Cardiac muscle cell (in vitro differentiated cells and primary cell): ENCODE measurements around the gene ZNF473. TPM values are rescaled to one million over a fixed set of nuclear protein-coding genes. Genes with fewer than 3 reads are reported as not detected.

ENCODE experiments used
- DNase-seq, 2 donors: peaks; one replicate each; pipeline versions ENCODE4 v3.0.0 to v3.0.0-alpha.2; 2010 to 2017; ENCODE audit warnings: low read depth in 1 of 2, low spot score in 1 of 2
- H3K27ac ChIP-seq: fragments of 200-600 bp; sonication (generic); 2 replicates; pipeline ENCODE4 v1.5.1; 2016
- H3K27me3 ChIP-seq: fragments of 200-600 bp; sonication (generic); 2 replicates; pipeline ENCODE4 v1.6.0; 2016; ENCODE audit warnings: control low read depth
- H3K36me3 ChIP-seq: fragments of 200-600 bp; sonication (generic); 2 replicates; pipeline ENCODE4 v1.5.1; 2016; ENCODE audit warnings: control low read depth
- H3K4me1 ChIP-seq: fragments of 200-600 bp; sonication (generic); 2 replicates; pipeline ENCODE4 v1.8.1; 2017; ENCODE audit warnings: low read depth, mild to moderate bottlenecking, mixed run types
- H3K4me3 ChIP-seq: fragments of 200-600 bp; sonication (generic); 2 replicates; pipeline ENCODE4 v1.5.1; 2016; ENCODE audit warnings: mild to moderate bottlenecking
- H3K9me3 ChIP-seq: fragments of 200-600 bp; sonication (generic); 2 replicates; pipeline ENCODE4 v1.5.1; 2017; ENCODE audit warnings: low read depth, mild to moderate bottlenecking, control low read depth
- CTCF ChIP-seq: IDR thresholded peaks from 2 replicates; pipeline ENCODE4 v1.5.1; 2012; ENCODE audit warnings: low read depth, mild to moderate bottlenecking, low read length
- polyA plus RNA-seq: library from polyadenylated mRNA; unstranded; fragments of >200 nt; fragmentation: Nextera tagmentation; extraction: Ambion mirVana; gene quantifications from 2 replicates; pipeline ENCODE4 v1.2.1, GENCODE V29; 2016
- total RNA-seq: library from RNA; depleted of rRNA; stranded (reverse); fragments of >200 nt; gene quantifications from 2 replicates; pipeline ENCODE4 v1.2.3, GENCODE V29; 2016

ZNF473 gene
- total and polyA plus RNA-seq, 2 experiments from 2014 or later, result 5.3 to 6.5 TPM

DNA sequence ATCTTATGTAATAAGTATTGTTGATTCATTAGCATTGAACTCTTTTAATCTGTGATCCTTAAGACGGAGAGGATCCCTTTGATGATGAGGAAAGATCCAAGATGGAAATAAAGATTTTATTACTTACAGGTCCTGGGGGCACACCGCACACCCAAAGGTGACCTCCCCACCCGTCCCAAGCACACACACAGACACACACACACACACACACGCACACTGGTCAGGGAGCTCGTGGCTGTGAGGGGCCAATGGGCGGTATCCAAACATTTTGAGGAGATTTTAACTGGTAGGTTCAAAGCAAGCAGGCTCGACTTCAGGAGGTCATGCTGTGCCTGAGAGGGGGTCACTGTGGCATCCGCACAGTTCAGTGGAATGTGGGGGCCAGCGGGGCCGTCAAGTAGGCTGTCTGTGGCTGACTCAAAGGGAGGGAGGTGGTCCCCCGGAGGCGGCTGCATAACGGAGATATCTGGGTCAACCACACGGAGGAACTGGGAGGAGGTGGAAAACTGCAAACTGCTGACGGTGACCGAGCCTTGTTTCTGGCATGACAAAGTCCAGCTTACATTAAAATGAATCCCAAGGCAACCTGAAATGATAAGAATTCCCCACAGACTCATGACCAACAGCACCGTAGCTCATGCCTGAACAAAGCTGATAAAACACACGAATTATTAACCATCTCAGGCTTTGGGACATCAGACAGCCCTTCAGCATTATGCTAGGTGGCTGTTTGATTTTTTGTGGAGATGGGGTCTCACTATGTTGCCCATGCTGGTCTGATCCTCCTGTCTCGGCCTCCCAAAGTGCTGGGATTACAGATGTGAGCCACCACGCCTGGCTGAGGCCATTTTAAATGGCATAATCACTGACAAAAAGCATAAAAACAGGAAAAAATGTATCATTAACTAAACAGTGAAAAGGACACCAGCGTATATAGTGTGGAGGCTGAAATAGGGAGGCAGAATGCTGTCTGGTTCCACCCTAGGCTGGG is 43.9 kb upstream of the ZNF473 start:
- Histone ChIP-seq H3K9me3 (no peaks in the 10 kb centered on the region), H3K4me3 (no peak overlapping the region), H3K27me3 (no peaks in the 10 kb centered on the region), H3K27ac (no peak overlapping the region), H3K4me1 (no peaks in the 10 kb centered on the region), H3K36me3 (peaks cover 4% of the 10 kb centered on the region)
- no peak for DNase-seq
- no peak for TF ChIP-seq CTCF

DNA sequence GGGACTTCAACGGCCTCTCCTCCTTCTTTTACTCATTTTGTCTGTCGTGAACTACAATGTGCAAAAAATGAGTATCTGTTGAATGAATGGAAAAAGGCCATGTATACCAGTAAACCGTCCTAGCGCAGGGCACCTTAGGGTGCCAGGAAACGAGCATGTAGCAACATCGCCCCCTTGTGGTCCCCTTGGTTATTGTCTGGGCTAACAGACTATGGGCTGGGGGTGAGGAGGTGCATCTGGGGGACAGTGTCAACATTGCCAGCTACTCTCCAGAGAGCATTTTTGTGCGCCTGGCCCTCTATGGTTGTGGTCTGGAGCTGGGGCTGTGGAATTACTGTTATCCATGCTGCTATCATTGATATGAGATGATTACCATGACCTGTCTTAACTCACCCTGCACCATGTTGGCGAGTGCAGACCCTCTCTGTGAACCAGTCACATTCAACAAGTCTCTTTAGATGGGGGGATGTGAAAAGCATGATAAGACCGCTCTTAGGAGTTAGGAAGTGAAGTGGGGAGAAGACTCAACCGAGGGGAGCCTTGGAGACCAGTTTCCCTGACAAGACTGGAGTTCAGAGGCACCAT is 42.1 kb upstream of the ZNF473 start:
- peak; percentile 52 to 73 for DNase-seq
- Histone ChIP-seq H3K4me1 (no peaks in the 10 kb centered on the region), H3K36me3 (peaks cover 4% of the 10 kb centered on the region), H3K27ac (no peak overlapping the region), H3K4me3 (no peak overlapping the region), H3K9me3 (no peaks in the 10 kb centered on the region), H3K27me3 (no peaks in the 10 kb centered on the region)
- peak; percentile 90 for TF ChIP-seq CTCF

GRCh38 chr19:49984491-49984890 is 41.3 kb upstream of the ZNF473 start:
- TF ChIP-seq CTCF, result no peak
- Histone ChIP-seq H3K27ac (no peak overlapping the region), H3K36me3 (peaks cover 4% of the 10 kb centered on the region), H3K9me3 (no peaks in the 10 kb centered on the region), H3K27me3 (no peaks in the 10 kb centered on the region), H3K4me1 (no peaks in the 10 kb centered on the region), H3K4me3 (no peak overlapping the region)
- DNase-seq, result no peak

DNA sequence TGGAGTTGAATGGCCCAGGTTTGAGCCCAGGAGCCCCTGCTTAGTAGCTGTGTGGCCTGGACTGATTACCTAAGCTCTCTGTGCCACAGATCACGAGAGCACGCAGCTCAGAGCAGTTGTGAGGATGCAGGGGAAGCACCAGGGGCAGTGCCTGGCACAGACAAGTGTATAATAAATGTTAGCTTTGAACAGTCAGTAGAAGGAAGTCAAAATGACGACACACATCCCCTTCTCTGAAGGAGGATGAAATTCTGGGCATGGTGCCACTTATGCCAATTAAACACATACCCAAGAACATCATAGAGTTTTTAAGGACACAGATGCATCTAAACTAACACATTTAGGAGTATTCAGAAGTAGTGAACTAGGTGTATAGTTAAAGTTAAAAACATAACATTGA is 39.9 kb upstream of the ZNF473 start:
- no peaks in the 10 kb centered on the region for H3K4me1 ChIP-seq
- DNase-seq, result no peak
- peaks cover 4% of the 10 kb centered on the region for H3K36me3 ChIP-seq
- H3K27ac ChIP-seq, result no peak overlapping the region
- no peaks in the 10 kb centered on the region for H3K27me3 ChIP-seq
- no peaks in the 10 kb centered on the region for H3K9me3 ChIP-seq
- H3K4me3 ChIP-seq, result no peak overlapping the region
- TF ChIP-seq CTCF, result no peak

GRCh38 chr19:49986354-49986753 is 39.5 kb upstream of the ZNF473 start:
- no peak for TF ChIP-seq CTCF
- Histone ChIP-seq H3K27me3 (no peaks in the 10 kb centered on the region), H3K9me3 (no peaks in the 10 kb centered on the region), H3K27ac (no peak overlapping the region), H3K4me3 (no peak overlapping the region), H3K36me3 (peaks cover 4% of the 10 kb centered on the region), H3K4me1 (no peaks in the 10 kb centered on the region)
- DNase-seq, result no peak
